ENCODE data around the gene MAN2C1.
"Not testable (repeated sequence)": the region's sequence is repeated elsewhere in the genome, so short reads cannot be mapped to it uniquely, and the experiment has no call there.

Gene MAN2C1

GRCh38 chr15:75327491-75327890, 40.9 kb downstream of the MAN2C1 start:
- TF ChIP-seq, protein P1, sequence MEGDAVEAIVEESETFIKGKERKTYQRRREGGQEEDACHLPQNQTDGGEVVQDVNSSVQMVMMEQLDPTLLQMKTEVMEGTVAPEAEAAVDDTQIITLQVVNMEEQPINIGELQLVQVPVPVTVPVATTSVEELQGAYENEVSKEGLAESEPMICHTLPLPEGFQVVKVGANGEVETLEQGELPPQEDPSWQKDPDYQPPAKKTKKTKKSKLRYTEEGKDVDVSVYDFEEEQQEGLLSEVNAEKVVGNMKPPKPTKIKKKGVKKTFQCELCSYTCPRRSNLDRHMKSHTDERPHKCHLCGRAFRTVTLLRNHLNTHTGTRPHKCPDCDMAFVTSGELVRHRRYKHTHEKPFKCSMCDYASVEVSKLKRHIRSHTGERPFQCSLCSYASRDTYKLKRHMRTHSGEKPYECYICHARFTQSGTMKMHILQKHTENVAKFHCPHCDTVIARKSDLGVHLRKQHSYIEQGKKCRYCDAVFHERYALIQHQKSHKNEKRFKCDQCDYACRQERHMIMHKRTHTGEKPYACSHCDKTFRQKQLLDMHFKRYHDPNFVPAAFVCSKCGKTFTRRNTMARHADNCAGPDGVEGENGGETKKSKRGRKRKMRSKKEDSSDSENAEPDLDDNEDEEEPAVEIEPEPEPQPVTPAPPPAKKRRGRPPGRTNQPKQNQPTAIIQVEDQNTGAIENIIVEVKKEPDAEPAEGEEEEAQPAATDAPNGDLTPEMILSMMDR (conservative IDR thresholded peaks at IDR 0.05; ENCODE audit: low read depth), result no peak
- ChIA-PET CTCF (interaction anchor here (0.7 kb wide), 1 partner anchor 48 kb away, joined by 4 read pairs; no protein-coding TSS in a partner anchor), POLR2A (ENCODE audit: low non-redundant PET) (interaction anchor here (0.6 kb wide), 1 partner anchor 434 kb away, joined by 3 read pairs; no protein-coding TSS in a partner anchor)
- H3K27ac ChIP-seq, result no peak overlapping the region
- no peak for DNase-seq (ENCODE audit: low spot score)

- DNase-seq (ENCODE audit: low spot score), result no peak
- H3K27ac ChIP-seq, result no peak overlapping the region
These were observed 41.4 kb downstream of the MAN2C1 start for GRCh38 chr15:75327005-75327404.

GRCh38 chr15:75325922-75326321, 42.5 kb downstream of the MAN2C1 start:
- DNase-seq (ENCODE audit: low spot score), result no peak
- ChIA-PET POLR2A (ENCODE audit: low non-redundant PET) (no interaction called here), CTCF (interaction anchor here (0.6 kb wide), 1 partner anchor 148 kb away, joined by 3 read pairs; no protein-coding TSS in a partner anchor)
- TF ChIP-seq, protein P1 (conservative IDR thresholded peaks at IDR 0.05; ENCODE audit: low read depth), result no peak
- no peak overlapping the region for H3K27ac ChIP-seq

More at GRCh38 chr15:75327005-75327404, 41.4 kb downstream of the MAN2C1 start:
- TF ChIP-seq, protein P1 (conservative IDR thresholded peaks at IDR 0.05; ENCODE audit: low read depth), result no peak
- CTCF ChIA-PET, result interaction anchor here (0.6 to 0.7 kb wide), 2 partner anchors 49 to 123 kb away, joined by 4 read pairs; no protein-coding TSS in a partner anchor
- POLR2A ChIA-PET (ENCODE audit: low non-redundant PET), result interaction anchor here (0.6 kb wide), 1 partner anchor 433 kb away, joined by 3 read pairs; no protein-coding TSS in a partner anchor

DNA sequence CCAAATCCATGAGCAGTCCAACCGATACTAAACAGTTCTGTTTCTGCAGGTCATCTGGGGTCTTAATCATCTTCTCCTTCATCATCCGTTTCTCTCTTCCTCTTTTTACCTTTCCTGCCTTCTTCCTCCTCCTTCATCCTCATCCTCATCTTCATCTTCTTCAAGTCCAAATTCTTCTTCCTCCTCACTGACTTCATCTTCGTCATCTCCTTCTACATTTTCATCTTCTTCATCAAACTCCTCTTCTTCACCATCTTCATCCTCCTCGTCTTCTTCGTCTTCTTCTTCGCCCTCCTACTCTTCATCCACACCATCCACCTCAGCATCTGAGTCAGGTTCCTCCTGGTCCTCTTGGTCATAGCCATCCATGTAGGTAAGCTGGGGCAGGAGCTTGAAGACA, 46.7 kb downstream of the MAN2C1 start:
- TF ChIP-seq, protein P1 (conservative IDR thresholded peaks at IDR 0.05; ENCODE audit: low read depth), result no peak
- ChIA-PET POLR2A (ENCODE audit: low non-redundant PET) (no interaction called here), CTCF (no interaction called here)

DNA sequence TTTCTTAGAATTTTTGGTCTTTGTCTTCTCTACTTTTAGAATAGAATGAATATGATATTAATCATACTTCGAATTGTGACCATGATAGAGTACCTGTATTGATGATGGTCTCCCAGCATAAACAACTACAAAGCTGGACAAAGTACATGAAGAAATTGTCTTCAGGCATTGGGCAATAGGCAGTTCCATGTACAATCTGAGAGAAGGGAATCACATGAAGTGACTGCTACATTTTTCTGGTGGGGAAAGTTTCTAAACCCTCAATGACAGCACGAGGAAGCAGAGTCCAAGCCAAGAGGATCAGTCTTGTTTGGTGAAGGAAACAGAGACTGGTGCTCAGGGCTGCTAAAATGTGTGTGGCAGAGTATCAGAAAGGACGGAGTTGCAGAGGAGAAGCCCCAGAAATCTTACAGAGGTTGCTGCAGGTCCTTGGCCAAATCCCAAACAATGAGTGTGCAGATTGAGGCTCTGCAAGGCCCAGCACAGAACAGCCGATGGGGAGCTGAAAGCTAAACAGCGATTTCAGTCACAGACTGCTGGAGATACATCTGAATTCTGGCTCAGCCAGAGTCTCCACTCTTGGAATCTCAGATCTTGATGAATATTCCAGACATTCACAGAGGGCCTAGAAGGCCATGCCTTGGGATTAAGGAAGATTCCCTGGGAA, 49.0 kb downstream of the MAN2C1 start:
- CTCF ChIA-PET, result interaction anchor here (0.7 kb wide), 1 partner anchor 84 kb away, joined by 5 read pairs; no protein-coding TSS in a partner anchor
- POLR2A ChIA-PET (ENCODE audit: low non-redundant PET); DNase-seq (ENCODE audit: low spot score): not testable (repeated sequence)

More for the DNA sequence above, 46.7 kb downstream of the MAN2C1 start:
- no peak for DNase-seq (ENCODE audit: low spot score)
- no peak overlapping the region for H3K27ac ChIP-seq

DNA sequence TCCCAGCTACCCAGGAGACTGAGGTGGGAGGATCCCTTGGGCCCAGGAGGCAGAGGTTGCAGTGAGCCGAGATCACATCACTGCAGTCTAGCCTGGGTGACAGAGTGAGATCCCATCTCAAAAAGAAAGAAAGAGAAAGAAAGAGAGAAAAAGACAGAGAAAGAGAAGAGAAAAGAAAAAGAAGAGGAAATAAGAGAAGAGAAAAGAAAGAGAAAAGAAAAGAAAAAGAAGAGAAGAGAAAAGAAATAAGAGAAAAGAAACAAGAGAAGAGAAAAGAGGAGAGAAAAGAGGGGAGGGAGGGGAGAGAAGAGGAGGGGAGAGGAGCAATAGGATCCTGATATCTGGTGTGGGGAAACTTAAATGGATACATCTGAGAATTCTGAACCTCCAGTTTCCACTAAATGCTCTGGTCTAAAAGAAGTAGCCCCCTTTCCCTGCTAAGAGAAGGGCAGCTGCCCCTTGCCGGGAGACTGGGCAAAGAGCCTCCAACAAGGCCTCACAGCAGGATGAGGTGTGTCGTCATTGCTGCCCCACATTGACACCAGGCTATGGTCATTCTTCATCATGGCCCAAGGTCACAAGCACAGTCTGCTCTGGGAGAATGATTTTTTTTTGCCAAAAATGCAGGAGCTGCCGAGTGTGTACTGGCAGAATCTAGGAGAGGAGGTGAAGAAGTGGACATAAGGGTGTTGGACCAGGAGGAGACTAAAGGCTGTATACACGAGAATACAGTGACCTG, 53.7 kb downstream of the MAN2C1 start:
- TF ChIP-seq, protein P1 (conservative IDR thresholded peaks at IDR 0.05; ENCODE audit: low read depth), result no peak

More for the DNA sequence above, 49.0 kb downstream of the MAN2C1 start:
- H3K27ac ChIP-seq, result not testable (repeated sequence)

More for the DNA sequence above, 53.7 kb downstream of the MAN2C1 start:
- ChIA-PET CTCF (no interaction called here), POLR2A (ENCODE audit: low non-redundant PET) (interaction anchor here (0.7 kb wide), 1 partner anchor 53 kb away, joined by 3 read pairs; the partner anchor contains the start of gene MAN2C1)
- H3K27ac ChIP-seq, result no peak overlapping the region
- no peak for DNase-seq (ENCODE audit: low spot score)

All from RWPE1 (cell line).